ENCODE measurements around the gene C16orf95. TPM values are rescaled to one million over a fixed set of nuclear protein-coding genes. Genes with fewer than 3 reads are reported as not detected.

Gene C16orf95
- polyA plus RNA-seq, 1 experiment = 7.8 TPM

DNA sequence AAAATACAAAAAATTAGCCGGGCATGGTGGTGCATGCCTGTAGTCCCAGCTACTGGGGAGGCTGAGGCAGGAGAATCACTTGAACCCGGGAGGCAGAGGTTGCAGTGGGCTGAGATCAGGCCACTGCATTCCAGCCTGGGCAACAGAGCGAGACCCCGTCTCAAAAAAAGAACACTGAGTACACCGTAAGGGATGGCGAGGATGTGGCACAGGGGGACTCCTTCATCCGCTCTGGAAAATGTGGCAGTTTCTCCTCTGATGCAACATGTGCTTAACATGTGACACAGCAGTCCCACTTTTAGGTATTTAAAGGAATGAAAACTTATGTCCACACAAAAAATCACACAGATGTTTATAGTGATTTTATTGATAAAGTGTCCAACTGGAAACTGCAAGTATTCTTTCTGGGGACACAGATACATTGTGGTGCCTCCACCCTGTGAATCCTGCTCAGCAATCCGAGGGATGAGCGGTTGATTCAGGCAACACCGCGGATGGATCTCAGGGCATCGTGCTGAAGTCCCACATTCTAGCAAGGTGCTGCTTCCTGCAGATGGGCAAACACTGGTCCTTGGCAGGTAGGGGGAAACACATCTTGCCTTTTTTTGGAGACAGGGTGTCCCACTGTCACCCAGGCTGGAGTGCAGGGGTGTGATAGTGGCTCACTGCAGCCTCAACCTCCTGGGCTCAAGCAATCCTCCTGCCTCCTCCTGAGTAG lies 3.5 kb upstream of the C16orf95 start:
- ChIA-PET CTCF (interaction anchor here (0.6 to 1.8 kb wide), 5 partner anchors 11 to 251 kb away, joined by 3 to 5 read pairs (median 5); partner anchors contain the start of gene FBXO31), POLR2A (no interaction called here)
- no peak for DNase-seq (ENCODE audit: low read depth)

DNA sequence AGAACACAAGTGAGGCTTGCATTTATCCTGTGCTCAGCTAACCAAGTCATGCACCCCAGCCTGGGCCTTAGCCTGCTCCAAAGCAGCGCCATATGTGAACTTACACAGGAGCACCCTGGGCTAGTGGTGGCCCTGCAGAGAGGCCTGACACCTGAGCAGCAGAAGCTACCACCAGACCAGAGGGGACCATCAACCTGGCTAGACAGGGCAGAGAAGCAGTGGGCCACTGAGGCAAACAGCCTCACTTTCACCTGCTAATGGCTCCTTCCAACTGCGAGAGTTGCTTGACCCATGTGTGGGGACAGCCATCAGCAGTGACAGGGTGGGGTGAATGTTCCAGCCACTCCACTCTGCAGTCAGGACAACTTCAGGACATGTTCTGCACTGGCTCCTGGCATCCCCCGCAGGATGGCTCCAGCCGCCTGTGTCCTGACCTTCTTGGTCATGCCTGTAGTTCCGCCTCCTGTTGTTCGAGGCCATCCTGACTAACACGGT lies 2.9 kb upstream of the C16orf95 start:
- no peak overlapping the region for H3K4me3 ChIP-seq (ENCODE audit: low read depth, low read length)
- POLR2A ChIA-PET = no interaction called here
- peaks cover 1% of the 10 kb centered on the region; the same call in 1 of the 2 replicates for H3K36me3 ChIP-seq (ENCODE audit: control insufficient read depth, insufficient read depth, low read length)
- TF ChIP-seq, protein P1, sequence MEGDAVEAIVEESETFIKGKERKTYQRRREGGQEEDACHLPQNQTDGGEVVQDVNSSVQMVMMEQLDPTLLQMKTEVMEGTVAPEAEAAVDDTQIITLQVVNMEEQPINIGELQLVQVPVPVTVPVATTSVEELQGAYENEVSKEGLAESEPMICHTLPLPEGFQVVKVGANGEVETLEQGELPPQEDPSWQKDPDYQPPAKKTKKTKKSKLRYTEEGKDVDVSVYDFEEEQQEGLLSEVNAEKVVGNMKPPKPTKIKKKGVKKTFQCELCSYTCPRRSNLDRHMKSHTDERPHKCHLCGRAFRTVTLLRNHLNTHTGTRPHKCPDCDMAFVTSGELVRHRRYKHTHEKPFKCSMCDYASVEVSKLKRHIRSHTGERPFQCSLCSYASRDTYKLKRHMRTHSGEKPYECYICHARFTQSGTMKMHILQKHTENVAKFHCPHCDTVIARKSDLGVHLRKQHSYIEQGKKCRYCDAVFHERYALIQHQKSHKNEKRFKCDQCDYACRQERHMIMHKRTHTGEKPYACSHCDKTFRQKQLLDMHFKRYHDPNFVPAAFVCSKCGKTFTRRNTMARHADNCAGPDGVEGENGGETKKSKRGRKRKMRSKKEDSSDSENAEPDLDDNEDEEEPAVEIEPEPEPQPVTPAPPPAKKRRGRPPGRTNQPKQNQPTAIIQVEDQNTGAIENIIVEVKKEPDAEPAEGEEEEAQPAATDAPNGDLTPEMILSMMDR (IDR thresholded peaks at IDR 0.05; ENCODE audit: insufficient read depth, low read depth, low read length) = no peak
- CTCF ChIA-PET = interaction anchor here (1.7 kb wide), 1 partner anchor 14 kb away, joined by 5 read pairs; no protein-coding TSS in a partner anchor
- no peak for DNase-seq (ENCODE audit: low read depth)
- H3K27me3 ChIP-seq (ENCODE audit: control insufficient read depth, insufficient read depth, low read length) = no peaks in the 10 kb centered on the region

More for the DNA sequence above, 3.5 kb upstream of the C16orf95 start:
- TF ChIP-seq, protein P1 (IDR thresholded peaks at IDR 0.05; ENCODE audit: insufficient read depth, low read depth, low read length) = no peak
- Histone ChIP-seq H3K4me3 (ENCODE audit: low read depth, low read length) (no peak overlapping the region), H3K36me3 (ENCODE audit: control insufficient read depth, insufficient read depth, low read length) (peaks cover 1% of the 10 kb centered on the region; the same call in 1 of the 2 replicates), H3K27me3 (ENCODE audit: control insufficient read depth, insufficient read depth, low read length) (no peaks in the 10 kb centered on the region)

DNA sequence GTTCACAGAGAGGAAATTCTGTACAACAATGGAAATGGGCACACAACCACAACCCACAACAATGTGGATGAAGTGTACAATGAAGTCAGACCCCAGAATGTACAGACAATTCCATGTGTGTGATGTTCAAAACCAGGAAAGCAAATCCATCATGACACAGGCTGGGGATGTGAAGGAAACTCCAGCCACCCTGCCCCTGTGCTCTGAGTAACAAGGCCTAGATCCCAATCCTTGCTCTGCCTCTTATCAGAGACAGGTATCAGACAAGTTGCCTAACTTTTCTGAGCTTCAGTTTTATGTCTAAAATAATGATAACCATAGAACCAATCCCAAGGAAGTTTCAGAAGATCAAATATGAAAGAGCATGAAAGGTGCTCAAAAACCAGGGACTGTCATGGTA lies 1.8 kb upstream of the C16orf95 start:
- Histone ChIP-seq H3K36me3 (ENCODE audit: control insufficient read depth, insufficient read depth, low read length) (peaks cover 1% of the 10 kb centered on the region; the same call in 1 of the 2 replicates), H3K27me3 (ENCODE audit: control insufficient read depth, insufficient read depth, low read length) (no peaks in the 10 kb centered on the region), H3K4me3 (ENCODE audit: low read depth, low read length) (no peak overlapping the region)
- no peak for DNase-seq (ENCODE audit: low read depth)
- ChIA-PET CTCF (interaction anchor here (0.9 to 1.3 kb wide), 3 partner anchors 16 to 65 kb away, joined by 3 to 4 read pairs (median 4); partner anchors contain the start of gene FBXO31), POLR2A (no interaction called here)
- TF ChIP-seq, protein P1 (IDR thresholded peaks at IDR 0.05; ENCODE audit: insufficient read depth, low read depth, low read length) = no peak

DNA sequence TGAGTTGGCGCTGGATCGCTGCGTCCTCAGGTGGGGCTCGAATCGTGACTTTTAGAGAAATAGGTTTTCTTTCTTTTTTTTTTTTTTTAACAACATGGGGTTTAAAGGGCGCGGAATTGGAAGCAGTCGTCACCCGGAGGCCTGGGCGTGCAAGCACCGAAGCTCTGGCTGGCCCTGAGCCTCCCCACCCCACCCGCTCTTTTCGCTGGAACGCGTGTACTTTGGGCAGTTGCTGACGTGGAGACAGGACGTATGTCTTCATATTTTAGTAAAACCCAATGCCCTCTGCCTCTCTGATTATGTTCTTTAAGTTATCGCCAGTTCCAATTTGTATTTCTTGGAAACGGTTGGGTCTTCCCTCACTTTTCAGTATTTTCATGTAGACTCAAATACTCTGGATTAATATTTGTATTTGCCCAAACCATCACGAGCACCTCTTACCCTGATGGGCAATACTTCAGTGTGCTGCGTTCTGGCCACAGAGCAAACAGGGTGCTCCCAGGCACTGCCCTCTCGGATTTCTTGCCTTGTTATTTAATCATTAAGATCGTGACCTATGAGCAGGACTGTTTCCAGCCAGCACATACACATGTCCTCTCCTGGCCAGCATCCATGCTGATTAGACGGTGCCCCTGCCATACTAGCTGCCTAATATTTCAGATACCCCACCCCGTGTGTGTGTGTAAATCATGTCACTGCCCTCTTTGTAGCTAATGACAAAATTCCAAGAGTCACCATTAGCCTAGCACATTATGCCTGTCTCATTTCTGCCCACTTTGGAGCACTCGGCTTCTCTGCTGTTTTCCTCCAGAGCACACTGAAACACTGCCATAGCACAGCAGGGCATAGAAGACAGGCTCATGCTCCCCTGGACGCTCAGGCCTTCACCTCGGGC lies 805 bp upstream of the C16orf95 start:
- peak overlapping the region; percentile 95 for H3K4me3 ChIP-seq (ENCODE audit: low read depth, low read length)
- H3K36me3 ChIP-seq (ENCODE audit: control insufficient read depth, insufficient read depth, low read length) = no peaks in the 10 kb centered on the region; the same call in 1 of the 2 replicates
- TF ChIP-seq, protein P1 (IDR thresholded peaks at IDR 0.05; ENCODE audit: insufficient read depth, low read depth, low read length) = no peak
- DNase-seq (ENCODE audit: low read depth) = no peak
- ChIA-PET POLR2A (no interaction called here), CTCF (interaction anchor here (0.7 to 1.3 kb wide), 9 partner anchors 10 to 318 kb away, joined by 3 to 6 read pairs (median 4); partner anchors contain the start of gene FBXO31)
- H3K27me3 ChIP-seq (ENCODE audit: control insufficient read depth, insufficient read depth, low read length) = no peaks in the 10 kb centered on the region
